Inflammatory macrophage (primary cell): Measurements from ENCODE around the gene MYH7B.

Source experiments
- DNase-seq, 2 donors: peaks; one replicate each; pipeline ENCODE4 v3.0.0-alpha.2; 2020 to 2022

MYH7B gene

GRCh38 chr20:34945315-34946077 lies 10.2 kb upstream of the MYH7B start:
- DNase-seq = no peak

DNA sequence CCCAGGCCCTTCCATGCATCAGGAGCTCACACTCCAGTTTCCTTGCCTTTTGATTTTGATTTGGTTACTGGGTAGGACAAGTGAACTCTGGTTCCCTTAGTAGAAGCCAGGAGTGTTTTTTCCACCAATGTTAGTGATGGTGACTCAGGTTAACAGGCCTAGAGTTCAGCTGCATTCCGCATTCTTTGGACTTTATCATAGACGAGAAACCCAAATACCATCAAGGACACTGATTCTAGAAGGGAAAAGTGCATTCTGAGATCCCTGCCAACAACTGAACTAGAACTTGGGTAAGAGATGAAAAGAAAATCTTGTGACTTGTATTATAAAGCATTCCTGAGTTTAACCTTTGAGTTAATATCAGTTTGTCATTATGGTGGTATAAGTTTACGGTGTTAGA lies 9.0 kb upstream of the MYH7B start:
- DNase-seq = no peak

- no peak for DNase-seq
Observed at GRCh38 chr20:34947336-34947735, 8.3 kb upstream of the MYH7B start.

DNA sequence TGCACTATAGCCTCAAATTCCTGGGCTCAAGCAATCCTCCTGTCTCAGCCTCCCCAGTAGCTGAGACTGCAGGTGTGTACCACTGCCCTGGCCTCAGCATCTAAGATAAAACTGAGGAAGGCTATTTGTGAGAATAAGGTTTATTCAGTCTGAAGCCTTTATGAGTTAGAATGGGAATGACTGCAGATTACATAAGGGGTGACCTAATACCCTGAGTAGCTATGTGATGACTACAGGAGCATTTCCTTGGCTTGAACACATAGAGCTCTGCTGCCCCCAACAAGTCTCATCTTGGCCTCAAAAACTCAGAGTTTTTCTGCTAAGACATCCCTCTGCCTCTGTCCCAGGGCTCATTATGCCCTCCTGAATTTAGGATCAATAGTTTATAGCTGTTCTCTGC lies 7.6 kb upstream of the MYH7B start:
- peak in 1 of 2 donors; percentile 30 for DNase-seq

DNA sequence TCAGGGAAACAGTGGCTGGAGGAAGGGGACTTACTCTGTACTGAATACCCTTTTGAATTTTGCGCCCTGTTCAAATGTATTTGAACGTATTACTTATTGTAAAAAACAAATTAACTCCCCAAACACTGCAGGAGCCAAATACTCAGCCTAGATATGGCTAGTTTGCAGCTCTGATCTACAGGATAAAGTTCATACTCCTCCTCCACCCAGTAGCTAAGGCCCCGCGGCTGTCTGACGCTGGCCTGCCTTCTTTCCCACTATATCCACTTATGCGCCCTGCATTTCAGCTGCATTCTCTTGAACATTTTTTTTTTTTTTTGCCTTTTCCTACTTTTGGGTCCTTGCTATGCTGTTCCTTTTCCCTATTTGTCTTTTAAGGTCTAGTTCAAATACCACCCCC lies 6.5 kb upstream of the MYH7B start:
- DNase-seq = no peak

- no peak for DNase-seq
Observed at GRCh38 chr20:34951252-34951651, 4.4 kb upstream of the MYH7B start.

DNA sequence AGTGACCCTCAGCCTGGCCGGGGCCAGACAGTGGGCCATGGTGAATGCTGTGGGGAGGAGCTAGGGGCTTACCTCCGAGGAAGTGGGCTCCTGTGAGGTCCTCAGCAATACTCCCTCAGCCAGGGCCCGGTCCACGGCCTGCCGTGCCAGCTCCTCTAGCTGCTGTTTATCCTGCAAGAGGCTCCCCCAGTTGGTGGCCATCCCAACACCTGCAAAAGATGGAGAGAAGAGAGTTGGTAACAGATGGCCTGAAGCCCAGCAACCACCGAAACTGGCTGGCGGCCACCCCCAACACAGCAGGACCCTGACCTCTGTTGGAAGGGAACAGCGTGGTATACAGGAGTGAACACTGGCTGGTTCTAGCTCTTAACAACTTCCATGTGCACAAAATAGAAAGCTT lies 4.0 kb upstream of the MYH7B start:
- DNase-seq = no peak

- DNase-seq = no peak
Observed at GRCh38 chr20:34952671-34953070, 3.0 kb upstream of the MYH7B start.

- DNase-seq = no peak
Observed at GRCh38 chr20:34953960-34954359, 1.7 kb upstream of the MYH7B start.

- DNase-seq = peak; percentile 26 to 32
Observed at GRCh38 chr20:34954904-34955230, 801 bp upstream of the MYH7B start.

GRCh38 chr20:34956041-34956458 lies 382 bp downstream of the MYH7B start:
- DNase-seq = no peak

GRCh38 chr20:34956751-34957472 lies 1.2 kb downstream of the MYH7B start:
- DNase-seq = no peak

- DNase-seq = no peak
Observed at GRCh38 chr20:34964486-34964885, 8.8 kb downstream of the MYH7B start.

DNA sequence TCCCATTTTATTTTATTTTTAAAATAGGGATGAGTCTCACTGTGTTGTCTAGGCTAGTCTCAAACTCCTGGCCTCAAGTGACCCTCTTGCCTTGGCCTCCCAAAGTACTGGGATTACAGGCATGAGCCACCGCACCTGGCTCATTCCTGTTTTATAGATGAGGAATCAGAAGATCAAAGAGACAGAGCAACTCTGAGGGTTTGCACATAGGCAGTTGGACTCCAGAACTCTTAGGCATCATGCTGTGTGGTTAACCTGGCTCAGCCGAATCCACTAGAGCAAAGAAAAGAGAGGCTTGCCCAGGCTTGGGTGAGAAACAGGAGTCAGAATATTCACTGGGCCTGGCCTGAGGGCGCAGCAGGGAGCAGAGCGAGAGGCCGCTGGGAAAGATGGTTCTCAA lies 9.4 kb downstream of the MYH7B start:
- DNase-seq = no peak

DNA sequence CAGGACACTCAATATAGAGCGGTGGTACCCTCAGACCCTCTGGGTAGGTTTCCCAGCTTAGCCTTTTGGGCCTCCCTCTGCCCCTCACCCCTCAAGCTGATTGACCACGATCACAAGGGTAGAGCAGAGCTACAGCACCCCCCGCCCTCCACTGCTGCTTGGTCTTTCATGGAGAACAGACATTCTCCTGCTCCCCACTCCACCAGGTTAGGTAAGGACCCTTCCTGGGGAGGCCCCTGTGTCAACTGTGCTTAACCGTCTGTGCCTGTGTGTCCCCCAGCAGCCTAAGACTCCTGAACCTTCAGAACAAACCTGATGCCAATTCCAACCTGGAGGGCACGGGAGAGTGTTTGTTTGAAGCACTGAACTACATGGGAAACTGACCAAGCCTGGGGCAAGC lies 11.8 kb downstream of the MYH7B start:
- no peak for DNase-seq

DNA sequence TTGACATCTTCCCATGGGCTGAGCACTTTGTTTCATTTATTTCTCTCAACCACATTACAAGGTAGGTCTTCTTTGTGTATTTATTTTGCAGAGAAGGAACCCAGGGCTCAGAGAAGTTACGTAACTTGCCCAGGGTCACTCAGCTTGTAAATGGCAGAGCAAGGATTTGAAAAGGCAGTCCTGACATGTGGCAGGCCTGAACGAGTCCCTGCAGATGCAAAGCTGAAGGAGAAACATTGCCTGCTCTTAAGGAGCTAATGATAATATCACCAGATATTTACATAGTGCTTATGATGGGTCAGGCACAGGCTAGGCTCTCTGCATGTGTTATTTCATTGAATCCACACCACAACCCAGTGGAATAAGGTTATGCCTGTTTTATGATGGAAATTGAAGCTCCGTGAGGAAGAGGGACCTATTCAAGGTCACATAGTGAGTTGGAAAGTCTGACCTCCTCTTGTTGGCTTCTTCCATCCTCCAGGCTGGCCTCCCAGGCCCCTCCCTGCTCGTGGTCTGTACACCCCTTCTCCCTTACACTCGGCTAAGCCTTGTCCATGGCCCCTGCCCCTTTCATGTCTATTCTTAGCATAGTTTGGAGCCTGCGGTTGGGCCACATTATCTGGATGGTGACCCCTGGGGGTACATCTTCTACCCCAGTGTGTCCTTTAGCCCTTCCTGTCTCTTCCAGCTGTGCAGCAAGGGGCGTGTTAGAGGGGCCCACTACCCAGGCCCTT lies 12.5 kb downstream of the MYH7B start:
- DNase-seq = no peak

DNA sequence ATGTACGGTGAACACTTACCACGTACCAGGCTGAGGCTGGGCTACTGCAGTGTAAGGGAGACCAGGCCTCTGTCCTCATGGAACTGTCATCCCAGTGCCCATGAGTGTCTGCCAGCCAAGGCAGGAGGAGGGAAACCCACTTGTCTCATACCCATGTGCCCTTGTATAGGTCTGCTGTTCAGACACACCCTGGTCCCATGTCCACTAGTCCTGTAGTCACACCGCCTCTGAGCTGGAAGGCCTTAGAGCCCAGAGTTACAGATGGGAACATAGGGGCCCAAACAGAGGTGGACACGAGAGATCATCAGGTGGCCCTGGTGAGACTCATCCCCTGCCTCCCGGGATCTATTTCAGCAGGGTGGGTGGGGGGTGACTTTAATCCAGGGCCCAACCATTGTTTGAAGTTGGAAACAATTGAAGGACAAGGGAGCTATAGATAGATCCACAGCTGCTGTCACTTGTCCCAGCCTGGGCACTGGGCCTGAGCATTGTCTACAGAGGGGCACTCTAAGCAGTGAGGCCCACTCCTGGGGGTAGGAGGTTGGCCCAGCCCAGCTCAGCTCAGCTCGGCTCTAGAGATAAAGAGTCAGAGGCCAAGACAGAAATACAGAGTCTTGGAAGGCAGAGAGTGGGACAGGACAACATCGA lies 14.6 kb downstream of the MYH7B start:
- DNase-seq = no peak

- DNase-seq = no peak
Observed at GRCh38 chr20:34970846-34971560, 15.3 kb downstream of the MYH7B start.

- DNase-seq = no peak
Observed at GRCh38 chr20:34971561-34972235, 16.0 kb downstream of the MYH7B start.

DNA sequence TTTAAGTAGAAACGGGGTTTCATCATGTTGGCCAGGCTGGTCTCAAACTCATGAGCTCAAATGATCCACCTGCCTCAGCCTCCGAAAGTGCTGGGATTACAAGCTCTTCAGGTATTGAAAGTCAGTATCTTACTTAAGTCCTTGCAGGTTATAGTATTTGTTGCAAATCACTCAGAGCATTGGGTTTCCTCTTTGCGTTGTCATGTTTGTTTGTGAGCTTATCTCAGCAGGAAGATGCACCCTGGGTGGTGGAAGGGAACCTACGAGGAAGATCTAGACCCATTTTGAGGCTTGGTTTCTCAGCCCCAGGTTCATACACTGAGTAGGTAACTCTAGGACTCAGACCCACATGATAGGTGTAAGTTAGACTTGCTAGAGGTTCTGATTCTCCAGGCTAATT lies 18.6 kb downstream of the MYH7B start:
- DNase-seq = no peak

- no peak for DNase-seq
Observed at GRCh38 chr20:34976286-34976685, 20.6 kb downstream of the MYH7B start.
